KOPT-K1 (cell line): ENCODE data around the gene HOXA2.

Source experiments
- H3K27ac ChIP-seq: fragments of 200-600 bp; sonication (generic); 2 replicates; pipeline ENCODE4 v1.5.1; 2016; ENCODE audit warnings: antibody characterized with exemption, mild to moderate bottlenecking, low read depth, low read length; ENCODE audit not compliant: poor library complexity, severe bottlenecking
- H3K36me3 ChIP-seq: fragments of 200-600 bp; sonication (generic); 2 replicates; pipeline ENCODE4 v1.5.1; 2017; ENCODE audit warnings: antibody characterized with exemption, mild to moderate bottlenecking, low read length, moderate library complexity; ENCODE audit not compliant: insufficient read depth
- H3K9me3 ChIP-seq: fragments of 200-600 bp; sonication (generic); 2 replicates; pipeline ENCODE4 v1.5.1; 2017; ENCODE audit warnings: antibody characterized with exemption, low read length, mild to moderate bottlenecking; ENCODE audit not compliant: insufficient read depth, poor library complexity, severe bottlenecking

HOXA2 gene

GRCh38 chr7:27066148-27066547 is 36.3 kb downstream of the HOXA2 start:
- H3K9me3 ChIP-seq: no peaks in the 10 kb centered on the region
- no peaks in the 10 kb centered on the region for H3K36me3 ChIP-seq
- no peak overlapping the region for H3K27ac ChIP-seq

GRCh38 chr7:27065709-27066108 is 36.8 kb downstream of the HOXA2 start:
- no peak overlapping the region for H3K27ac ChIP-seq
- no peaks in the 10 kb centered on the region for H3K9me3 ChIP-seq
- no peaks in the 10 kb centered on the region for H3K36me3 ChIP-seq

GRCh38 chr7:27064661-27065060 is 37.8 kb downstream of the HOXA2 start:
- Histone ChIP-seq H3K9me3 (no peaks in the 10 kb centered on the region), H3K27ac (no peak overlapping the region), H3K36me3 (no peaks in the 10 kb centered on the region)

GRCh38 chr7:27064159-27064558 is 38.3 kb downstream of the HOXA2 start:
- H3K36me3 ChIP-seq: no peaks in the 10 kb centered on the region

GRCh38 chr7:27062946-27063345 is 39.5 kb downstream of the HOXA2 start:
- no peaks in the 10 kb centered on the region for H3K9me3 ChIP-seq
- H3K27ac ChIP-seq: no peak overlapping the region
- no peaks in the 10 kb centered on the region for H3K36me3 ChIP-seq

More at GRCh38 chr7:27064159-27064558, 38.3 kb downstream of the HOXA2 start:
- H3K9me3 ChIP-seq: no peaks in the 10 kb centered on the region
- no peak overlapping the region for H3K27ac ChIP-seq

- H3K36me3 ChIP-seq: no peaks in the 10 kb centered on the region
- H3K27ac ChIP-seq: no peak overlapping the region
- H3K9me3 ChIP-seq: no peaks in the 10 kb centered on the region
Measured at GRCh38 chr7:27053153-27053552, 49.3 kb downstream of the HOXA2 start.

GRCh38 chr7:27051451-27051850 is 51.0 kb downstream of the HOXA2 start:
- Histone ChIP-seq H3K9me3 (no peaks in the 10 kb centered on the region), H3K36me3 (no peaks in the 10 kb centered on the region), H3K27ac (no peak overlapping the region)
